Measurements from ENCODE around the gene PTPRK.

Gene PTPRK

DNA sequence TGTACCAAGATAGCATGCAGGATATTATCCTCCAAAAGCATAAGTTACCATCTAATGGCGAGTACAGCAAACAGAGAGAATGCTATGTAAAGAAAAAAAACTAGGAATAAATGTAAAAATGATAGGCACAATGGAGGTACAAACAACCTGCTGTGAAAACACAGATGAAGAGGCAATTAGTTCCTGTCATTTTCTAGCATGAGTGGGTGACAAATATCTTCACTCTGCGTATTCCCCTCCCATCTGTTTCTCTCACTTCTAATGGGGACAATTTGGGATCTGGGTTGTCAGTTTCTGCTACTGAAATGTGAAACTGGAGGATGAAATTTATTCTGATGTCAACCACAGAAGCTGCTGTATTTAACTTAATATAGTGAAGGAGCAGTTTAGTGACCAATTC, 11.7 kb upstream of the PTPRK start (continued):
- TF ChIP-seq PPARA (CRISPR knock-in tag; IDR thresholded peaks at IDR 0.05; ENCODE audit: borderline replicate concordance) (no peak), ZNF8 (CRISPR knock-in tag; IDR thresholded peaks at IDR 0.05) (no peak), GLIS3 (CRISPR knock-in tag; IDR thresholded peaks at IDR 0.05) (no peak), ZNF565 (CRISPR knock-in tag; conservative IDR thresholded peaks at IDR 0.05; ENCODE audit: low read depth) (no peak)
- TF ChIP-seq, protein P1, sequence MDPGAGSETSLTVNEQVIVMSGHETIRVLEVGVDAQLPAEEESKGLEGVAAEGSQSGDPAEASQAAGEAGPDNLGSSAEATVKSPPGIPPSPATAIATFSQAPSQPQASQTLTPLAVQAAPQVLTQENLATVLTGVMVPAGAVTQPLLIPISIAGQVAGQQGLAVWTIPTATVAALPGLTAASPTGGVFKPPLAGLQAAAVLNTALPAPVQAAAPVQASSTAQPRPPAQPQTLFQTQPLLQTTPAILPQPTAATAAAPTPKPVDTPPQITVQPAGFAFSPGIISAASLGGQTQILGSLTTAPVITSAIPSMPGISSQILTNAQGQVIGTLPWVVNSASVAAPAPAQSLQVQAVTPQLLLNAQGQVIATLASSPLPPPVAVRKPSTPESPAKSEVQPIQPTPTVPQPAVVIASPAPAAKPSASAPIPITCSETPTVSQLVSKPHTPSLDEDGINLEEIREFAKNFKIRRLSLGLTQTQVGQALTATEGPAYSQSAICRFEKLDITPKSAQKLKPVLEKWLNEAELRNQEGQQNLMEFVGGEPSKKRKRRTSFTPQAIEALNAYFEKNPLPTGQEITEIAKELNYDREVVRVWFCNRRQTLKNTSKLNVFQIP (CRISPR knock-in tag; IDR thresholded peaks at IDR 0.05; ENCODE audit: borderline replicate concordance, low read depth), result no peak

- ATAC-seq, result no peak
- TF ChIP-seq TOX (CRISPR knock-in tag; IDR thresholded peaks at IDR 0.05; ENCODE audit: borderline replicate concordance) (no peak), BACH2 (CRISPR knock-in tag; IDR thresholded peaks at IDR 0.05; ENCODE audit: borderline replicate concordance) (no peak), ZFP3 (CRISPR knock-in tag; IDR thresholded peaks at IDR 0.05) (no peak), GLIS3 (CRISPR knock-in tag; IDR thresholded peaks at IDR 0.05) (no peak)
- TF ChIP-seq, protein P2, sequence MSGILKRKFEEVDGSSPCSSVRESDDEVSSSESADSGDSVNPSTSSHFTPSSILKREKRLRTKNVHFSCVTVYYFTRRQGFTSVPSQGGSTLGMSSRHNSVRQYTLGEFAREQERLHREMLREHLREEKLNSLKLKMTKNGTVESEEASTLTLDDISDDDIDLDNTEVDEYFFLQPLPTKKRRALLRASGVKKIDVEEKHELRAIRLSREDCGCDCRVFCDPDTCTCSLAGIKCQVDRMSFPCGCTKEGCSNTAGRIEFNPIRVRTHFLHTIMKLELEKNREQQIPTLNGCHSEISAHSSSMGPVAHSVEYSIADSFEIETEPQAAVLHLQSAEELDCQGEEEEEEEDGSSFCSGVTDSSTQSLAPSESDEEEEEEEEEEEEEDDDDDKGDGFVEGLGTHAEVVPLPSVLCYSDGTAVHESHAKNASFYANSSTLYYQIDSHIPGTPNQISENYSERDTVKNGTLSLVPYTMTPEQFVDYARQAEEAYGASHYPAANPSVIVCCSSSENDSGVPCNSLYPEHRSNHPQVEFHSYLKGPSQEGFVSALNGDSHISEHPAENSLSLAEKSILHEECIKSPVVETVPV (CRISPR knock-in tag; IDR thresholded peaks at IDR 0.05), result no peak
These were observed 11.3 kb upstream of the PTPRK start for GRCh38 chr6:128531696-128532095.

GRCh38 chr6:128528241-128528640, 7.8 kb upstream of the PTPRK start:
- ATAC-seq, result no peak
- TF ChIP-seq ZFP30 (CRISPR knock-in tag; IDR thresholded peaks at IDR 0.05) (no peak), TOX (CRISPR knock-in tag; IDR thresholded peaks at IDR 0.05; ENCODE audit: borderline replicate concordance) (no peak), BACH2 (CRISPR knock-in tag; IDR thresholded peaks at IDR 0.05; ENCODE audit: borderline replicate concordance) (no peak), CSDC2 (CRISPR knock-in tag; IDR thresholded peaks at IDR 0.05) (no peak), ARNTL (CRISPR knock-in tag; IDR thresholded peaks at IDR 0.05; ENCODE audit: borderline replicate concordance, low read depth) (no peak), SNAI2 (CRISPR knock-in tag; IDR thresholded peaks at IDR 0.05) (no peak), ISL1 (CRISPR knock-in tag; IDR thresholded peaks at IDR 0.05) (no peak), ZNF8 (CRISPR knock-in tag; IDR thresholded peaks at IDR 0.05) (no peak), RARB (CRISPR knock-in tag; IDR thresholded peaks at IDR 0.05) (no peak), ZFP3 (CRISPR knock-in tag; IDR thresholded peaks at IDR 0.05) (no peak), TCF4 (CRISPR knock-in tag; IDR thresholded peaks at IDR 0.05; ENCODE audit: borderline replicate concordance) (no peak), ZNF565 (CRISPR knock-in tag; conservative IDR thresholded peaks at IDR 0.05; ENCODE audit: low read depth) (no peak), ZC3H10 (CRISPR knock-in tag; IDR thresholded peaks at IDR 0.05) (no peak), GLIS3 (CRISPR knock-in tag; IDR thresholded peaks at IDR 0.05) (no peak)
- TF ChIP-seq, protein P3, sequence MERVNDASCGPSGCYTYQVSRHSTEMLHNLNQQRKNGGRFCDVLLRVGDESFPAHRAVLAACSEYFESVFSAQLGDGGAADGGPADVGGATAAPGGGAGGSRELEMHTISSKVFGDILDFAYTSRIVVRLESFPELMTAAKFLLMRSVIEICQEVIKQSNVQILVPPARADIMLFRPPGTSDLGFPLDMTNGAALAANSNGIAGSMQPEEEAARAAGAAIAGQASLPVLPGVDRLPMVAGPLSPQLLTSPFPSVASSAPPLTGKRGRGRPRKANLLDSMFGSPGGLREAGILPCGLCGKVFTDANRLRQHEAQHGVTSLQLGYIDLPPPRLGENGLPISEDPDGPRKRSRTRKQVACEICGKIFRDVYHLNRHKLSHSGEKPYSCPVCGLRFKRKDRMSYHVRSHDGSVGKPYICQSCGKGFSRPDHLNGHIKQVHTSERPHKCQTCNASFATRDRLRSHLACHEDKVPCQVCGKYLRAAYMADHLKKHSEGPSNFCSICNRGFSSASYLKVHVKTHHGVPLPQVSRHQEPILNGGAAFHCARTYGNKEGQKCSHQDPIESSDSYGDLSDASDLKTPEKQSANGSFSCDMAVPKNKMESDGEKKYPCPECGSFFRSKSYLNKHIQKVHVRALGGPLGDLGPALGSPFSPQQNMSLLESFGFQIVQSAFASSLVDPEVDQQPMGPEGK (CRISPR knock-in tag; IDR thresholded peaks at IDR 0.05; ENCODE audit: borderline replicate concordance), result no peak
- TF ChIP-seq, protein P4, sequence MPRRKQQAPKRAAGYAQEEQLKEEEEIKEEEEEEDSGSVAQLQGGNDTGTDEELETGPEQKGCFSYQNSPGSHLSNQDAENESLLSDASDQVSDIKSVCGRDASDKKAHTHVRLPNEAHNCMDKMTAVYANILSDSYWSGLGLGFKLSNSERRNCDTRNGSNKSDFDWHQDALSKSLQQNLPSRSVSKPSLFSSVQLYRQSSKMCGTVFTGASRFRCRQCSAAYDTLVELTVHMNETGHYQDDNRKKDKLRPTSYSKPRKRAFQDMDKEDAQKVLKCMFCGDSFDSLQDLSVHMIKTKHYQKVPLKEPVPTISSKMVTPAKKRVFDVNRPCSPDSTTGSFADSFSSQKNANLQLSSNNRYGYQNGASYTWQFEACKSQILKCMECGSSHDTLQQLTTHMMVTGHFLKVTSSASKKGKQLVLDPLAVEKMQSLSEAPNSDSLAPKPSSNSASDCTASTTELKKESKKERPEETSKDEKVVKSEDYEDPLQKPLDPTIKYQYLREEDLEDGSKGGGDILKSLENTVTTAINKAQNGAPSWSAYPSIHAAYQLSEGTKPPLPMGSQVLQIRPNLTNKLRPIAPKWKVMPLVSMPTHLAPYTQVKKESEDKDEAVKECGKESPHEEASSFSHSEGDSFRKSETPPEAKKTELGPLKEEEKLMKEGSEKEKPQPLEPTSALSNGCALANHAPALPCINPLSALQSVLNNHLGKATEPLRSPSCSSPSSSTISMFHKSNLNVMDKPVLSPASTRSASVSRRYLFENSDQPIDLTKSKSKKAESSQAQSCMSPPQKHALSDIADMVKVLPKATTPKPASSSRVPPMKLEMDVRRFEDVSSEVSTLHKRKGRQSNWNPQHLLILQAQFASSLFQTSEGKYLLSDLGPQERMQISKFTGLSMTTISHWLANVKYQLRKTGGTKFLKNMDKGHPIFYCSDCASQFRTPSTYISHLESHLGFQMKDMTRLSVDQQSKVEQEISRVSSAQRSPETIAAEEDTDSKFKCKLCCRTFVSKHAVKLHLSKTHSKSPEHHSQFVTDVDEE (CRISPR knock-in tag; IDR thresholded peaks at IDR 0.05), result no peak
- TF ChIP-seq, protein P2 (CRISPR knock-in tag; IDR thresholded peaks at IDR 0.05), result no peak
- TF ChIP-seq, protein P1 (CRISPR knock-in tag; IDR thresholded peaks at IDR 0.05; ENCODE audit: borderline replicate concordance, low read depth), result no peak
- TF ChIP-seq, protein P5, sequence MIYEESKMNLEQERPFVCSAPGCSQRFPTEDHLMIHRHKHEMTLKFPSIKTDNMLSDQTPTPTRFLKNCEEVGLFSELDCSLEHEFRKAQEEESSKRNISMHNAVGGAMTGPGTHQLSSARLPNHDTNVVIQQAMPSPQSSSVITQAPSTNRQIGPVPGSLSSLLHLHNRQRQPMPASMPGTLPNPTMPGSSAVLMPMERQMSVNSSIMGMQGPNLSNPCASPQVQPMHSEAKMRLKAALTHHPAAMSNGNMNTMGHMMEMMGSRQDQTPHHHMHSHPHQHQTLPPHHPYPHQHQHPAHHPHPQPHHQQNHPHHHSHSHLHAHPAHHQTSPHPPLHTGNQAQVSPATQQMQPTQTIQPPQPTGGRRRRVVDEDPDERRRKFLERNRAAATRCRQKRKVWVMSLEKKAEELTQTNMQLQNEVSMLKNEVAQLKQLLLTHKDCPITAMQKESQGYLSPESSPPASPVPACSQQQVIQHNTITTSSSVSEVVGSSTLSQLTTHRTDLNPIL (CRISPR knock-in tag; IDR thresholded peaks at IDR 0.05; ENCODE audit: low read depth), result no peak

Measured in SK-N-SH treated with all-trans-retinoic acid at 6 μM for 48 hours (cell line).